K562 (cell line): ENCODE data around the gene DCUN1D3. TPM values are rescaled to one million over a fixed set of nuclear protein-coding genes. Genes with fewer than 3 reads are reported as not detected.

Experiments used
- BACH1 ChIP-seq: fragments of 200-800 bp; sonication (Bioruptor generic); IDR thresholded peaks from 2 replicates; pipeline ENCODE4 v1.6.1; 2016; ENCODE audit warnings: missing genetic modification characterization, missing compliant biosample characterization
- CREM ChIP-seq: IDR thresholded peaks from 2 replicates; pipeline ENCODE4 v1.6.1; 2014; ENCODE audit warnings: antibody characterized with exemption, low read depth
- CXXC5 ChIP-seq: fragments of 250-450 bp; sonication (Bioruptor Pico); IDR thresholded peaks from 2 replicates; pipeline ENCODE4 v1.8.0; 2022; ENCODE audit warnings: inconsistent platforms, mild to moderate bottlenecking, moderate library complexity
- HBP1 ChIP-seq: fragments of 450-650 bp; formaldehyde crosslinking; IDR thresholded peaks from 2 replicates; pipeline ENCODE4 v1.4.0; 2022; ENCODE audit warnings: missing genetic modification characterization
- HES1 ChIP-seq: fragments of 450-650 bp; IDR thresholded peaks from 2 replicates; pipeline ENCODE4 v1.6.1; 2016; ENCODE audit warnings: low read depth, mild to moderate bottlenecking, moderate library complexity
- KLF16 ChIP-seq: IDR thresholded peaks from 2 replicates; pipeline ENCODE4 v1.6.1; 2016; ENCODE audit warnings: antibody characterized with exemption
- L3MBTL2 ChIP-seq: fragments of 450-650 bp; IDR thresholded peaks from 2 replicates; pipeline ENCODE4 v1.6.1; 2016; ENCODE audit warnings: mild to moderate bottlenecking, moderate library complexity
- POLR2H ChIP-seq: IDR thresholded peaks from 2 replicates; pipeline ENCODE4 v1.6.1; 2016; ENCODE audit warnings: missing genetic modification characterization, low read depth, mild to moderate bottlenecking, control low read depth, missing compliant biosample characterization, moderate library complexity
- ZBTB7A ChIP-seq: IDR thresholded peaks from 2 replicates; pipeline ENCODE4 v1.6.1; 2011; ENCODE audit warnings: low read depth, mild to moderate bottlenecking, low read length, moderate library complexity, borderline replicate concordance; ENCODE audit not compliant: control insufficient read depth
- ZC3H4 ChIP-seq: sonication (generic); formaldehyde crosslinking; IDR thresholded peaks from 2 replicates; pipeline ENCODE4 v1.9.0; 2021; ENCODE audit warnings: missing genetic modification reagents, borderline replicate concordance
- ZNF175 ChIP-seq: fragments of 200-800 bp; sonication (Bioruptor generic); IDR thresholded peaks from 2 replicates; pipeline ENCODE4 v1.6.1; 2016; ENCODE audit warnings: low read depth, mild to moderate bottlenecking, missing genetic modification characterization, missing compliant biosample characterization
- polyA plus RNA-seq, 8 experiments: library from polyadenylated mRNA; depleted of rRNA in 4 of 8; stranded (reverse) in 5 of 8; unstranded in 3 of 8; fragments of >200 nt; fragmentation: Nextera tagmentation in 2 of 8; fragmentation: Illumina TruSeq in 1 of 8; extraction: Ambion mirVana in 2 of 8; extraction: Trizol in 1 of 8; gene quantifications; 2 replicates each; pipeline versions ENCODE4 v1.2.1 to v1.2.3, GENCODE V29; 2011 to 2014; ENCODE audit warnings: inconsistent platforms in 1 of 8, missing spikeins in 1 of 8
- total RNA-seq, 7 experiments: library from RNA; depleted of rRNA in 6 of 7; stranded (reverse); fragments of >200 nt in 6 of 7; fragmentation: Illumina TruSeq in 2 of 7; extraction: Trizol in 2 of 7; gene quantifications; 2 replicates each; pipeline versions ENCODE4 v1.2.1 to v1.2.3, GENCODE V29; 2011 to 2021; ENCODE audit warnings: low replicate concordance in 1 of 7
- TF ChIP-seq, protein P1 (sequence below), 2 experiments: fragments of 450-650 bp; formaldehyde crosslinking in 1 of 2; IDR thresholded peaks; 2 replicates each; pipeline versions ENCODE4 v1.4.0 to v1.6.1; 2014 to 2020; ENCODE audit warnings: mild to moderate bottlenecking in 2 of 2, borderline replicate concordance in 1 of 2, low read depth in 1 of 2
- TF ChIP-seq, protein P2 (sequence below): sonication (generic); formaldehyde crosslinking; IDR thresholded peaks from 2 replicates; pipeline ENCODE4 v1.8.0; 2022; ENCODE audit warnings: missing genetic modification reagents, mild to moderate bottlenecking, moderate library complexity, borderline replicate concordance

The DCUN1D3 gene
- total and polyA plus RNA-seq, 9 of the 15 experiments (the other 6 are each of a cell fraction or from before 2014, with no cell fraction given) = 1.0 to 4.7 (median 2.2) TPM

- TF ChIP-seq, protein P1, sequence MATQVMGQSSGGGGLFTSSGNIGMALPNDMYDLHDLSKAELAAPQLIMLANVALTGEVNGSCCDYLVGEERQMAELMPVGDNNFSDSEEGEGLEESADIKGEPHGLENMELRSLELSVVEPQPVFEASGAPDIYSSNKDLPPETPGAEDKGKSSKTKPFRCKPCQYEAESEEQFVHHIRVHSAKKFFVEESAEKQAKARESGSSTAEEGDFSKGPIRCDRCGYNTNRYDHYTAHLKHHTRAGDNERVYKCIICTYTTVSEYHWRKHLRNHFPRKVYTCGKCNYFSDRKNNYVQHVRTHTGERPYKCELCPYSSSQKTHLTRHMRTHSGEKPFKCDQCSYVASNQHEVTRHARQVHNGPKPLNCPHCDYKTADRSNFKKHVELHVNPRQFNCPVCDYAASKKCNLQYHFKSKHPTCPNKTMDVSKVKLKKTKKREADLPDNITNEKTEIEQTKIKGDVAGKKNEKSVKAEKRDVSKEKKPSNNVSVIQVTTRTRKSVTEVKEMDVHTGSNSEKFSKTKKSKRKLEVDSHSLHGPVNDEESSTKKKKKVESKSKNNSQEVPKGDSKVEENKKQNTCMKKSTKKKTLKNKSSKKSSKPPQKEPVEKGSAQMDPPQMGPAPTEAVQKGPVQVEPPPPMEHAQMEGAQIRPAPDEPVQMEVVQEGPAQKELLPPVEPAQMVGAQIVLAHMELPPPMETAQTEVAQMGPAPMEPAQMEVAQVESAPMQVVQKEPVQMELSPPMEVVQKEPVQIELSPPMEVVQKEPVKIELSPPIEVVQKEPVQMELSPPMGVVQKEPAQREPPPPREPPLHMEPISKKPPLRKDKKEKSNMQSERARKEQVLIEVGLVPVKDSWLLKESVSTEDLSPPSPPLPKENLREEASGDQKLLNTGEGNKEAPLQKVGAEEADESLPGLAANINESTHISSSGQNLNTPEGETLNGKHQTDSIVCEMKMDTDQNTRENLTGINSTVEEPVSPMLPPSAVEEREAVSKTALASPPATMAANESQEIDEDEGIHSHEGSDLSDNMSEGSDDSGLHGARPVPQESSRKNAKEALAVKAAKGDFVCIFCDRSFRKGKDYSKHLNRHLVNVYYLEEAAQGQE (IDR thresholded peaks at IDR 0.05; ENCODE audit: borderline replicate concordance) = 0 out of 2 replicates have a peak, but pooled peaks have one; percentile 4
- TF ChIP-seq, protein P1 (CRISPR knock-in tag; IDR thresholded peaks at IDR 0.05; ENCODE audit: low read depth) = no peak
- TF ChIP-seq HBP1 (0 out of 2 replicates have a peak, but pooled peaks have one; percentile 34), ZC3H4 (CRISPR knock-in tag) (0 out of 2 replicates have a peak, but pooled peaks have one; percentile 39), KLF16 (no peak), ZBTB7A (no peak), HES1 (no peak), CXXC5 (CRISPR knock-in tag) (0 out of 2 replicates have a peak, but pooled peaks have one; percentile 9), L3MBTL2 (peak; percentile 31; the same call in 1 of the 2 replicates), ZNF175 (CRISPR knock-in tag) (0 out of 2 replicates have a peak, but pooled peaks have one; percentile 12), POLR2H (peak; percentile 11; the same call in 1 of the 2 replicates), BACH1 (tag) (0 out of 2 replicates have a peak, but pooled peaks have one; percentile 33), CREM (0 out of 2 replicates have a peak, but pooled peaks have one; percentile 2)
- TF ChIP-seq, protein P2, sequence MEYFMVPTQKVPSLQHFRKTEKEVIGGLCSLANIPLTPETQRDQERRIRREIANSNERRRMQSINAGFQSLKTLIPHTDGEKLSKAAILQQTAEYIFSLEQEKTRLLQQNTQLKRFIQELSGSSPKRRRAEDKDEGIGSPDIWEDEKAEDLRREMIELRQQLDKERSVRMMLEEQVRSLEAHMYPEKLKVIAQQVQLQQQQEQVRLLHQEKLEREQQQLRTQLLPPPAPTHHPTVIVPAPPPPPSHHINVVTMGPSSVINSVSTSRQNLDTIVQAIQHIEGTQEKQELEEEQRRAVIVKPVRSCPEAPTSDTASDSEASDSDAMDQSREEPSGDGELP (CRISPR knock-in tag) = peak; percentile 45; the same call in 1 of the 2 replicates
Observed at GRCh38 chr16:20901436-20902112, 1.4 kb upstream of the DCUN1D3 start (continued).
